Measurements from ENCODE around the gene EIF2S1.

- TF ChIP-seq CTCF (IDR thresholded peaks at IDR 0.05; ENCODE audit: low read depth, low read length, missing input control) (no peak), RAD21 (IDR thresholded peaks at IDR 0.05) (peak in 1 of 2 donors; percentile 48), MAX (IDR thresholded peaks at IDR 0.05) (no peak), HNF4A (conservative IDR thresholded peaks at IDR 0.05) (no peak), JUND (IDR thresholded peaks at IDR 0.05) (no peak), SP1 (IDR thresholded peaks at IDR 0.05) (no peak), GABPA (IDR thresholded peaks at IDR 0.05 in 1 of 2, conservative IDR thresholded peaks at IDR 0.05 in 1 of 2) (no peak), EGR1 (IDR thresholded peaks at IDR 0.05; ENCODE audit: low read depth in 2 of 2) (no peak)
These were observed 60.1 kb downstream of the EIF2S1 start for GRCh38 chr14:67420102-67420739.

Measured in liver (tissue), 3 donors.